ENCODE data around the gene WWOX. TPM values are rescaled to one million over a fixed set of nuclear protein-coding genes. Genes with fewer than 3 reads are reported as not detected.

The WWOX gene
- total and polyA plus RNA-seq, 2 donors (not counting 3 experiments of a cell fraction or from before 2014, with no cell fraction given): 6.2 to 12.5 TPM

DNA sequence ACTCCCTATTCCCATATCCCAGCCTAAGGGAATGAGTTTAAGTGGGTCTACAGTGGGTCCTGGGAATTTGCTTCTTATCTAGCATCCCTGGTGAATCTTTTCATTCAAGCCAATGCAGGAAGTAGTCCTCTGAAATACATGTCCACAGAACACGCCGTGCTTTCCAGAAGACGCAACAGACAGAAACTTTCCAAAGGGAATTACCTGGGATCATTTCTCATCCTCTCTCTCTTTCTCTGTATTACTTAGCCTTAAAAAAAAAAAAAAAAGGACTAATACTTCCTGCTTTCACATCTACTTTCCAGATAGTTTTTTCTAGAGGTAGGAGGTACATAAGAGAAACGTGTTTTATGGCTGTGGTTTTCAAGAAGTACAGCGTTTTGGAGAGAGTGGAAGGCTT is 1002.0 kb downstream of the WWOX start:
- Histone ChIP-seq H3K27ac (ENCODE audit: insufficient read depth, low read depth, low read length) (no peak overlapping the region), H3K79me2 (ENCODE audit: control insufficient read depth, insufficient read depth, low read length) (no peaks in the 10 kb centered on the region), H4K20me1 (replicated peaks; ENCODE audit: control insufficient read depth, extremely low read depth, insufficient read depth, low read length) (no peaks in the 10 kb centered on the region), H3K9ac (replicated peaks; ENCODE audit: extremely low read depth, insufficient read depth, low read length) (no peak overlapping the region), H3K4me3 (replicated peaks in 1 of 3; ENCODE audit: insufficient read depth in 1 of 3, low read depth in 1 of 3, low read length in 3 of 3) (no peak overlapping the region), H3K4me1 (ENCODE audit: control insufficient read depth, extremely low read depth, insufficient read depth, low read length) (no peaks in the 10 kb centered on the region), H3K9me3 (replicated peaks; ENCODE audit: control insufficient read depth, insufficient read depth, low read length) (peaks cover 2% of the 10 kb centered on the region), H3K36me3 (ENCODE audit: control insufficient read depth in 2 of 2, extremely low read depth in 1 of 2, insufficient read depth in 2 of 2, low read length in 2 of 2) (no peaks in the 10 kb centered on the region), H3K4me2 (ENCODE audit: insufficient read depth, low read length) (no peak overlapping the region), H3K27me3 (ENCODE audit: control insufficient read depth in 2 of 2, insufficient read depth in 2 of 2, low read length in 2 of 2) (no peaks in the 10 kb centered on the region), H2AFZ (ENCODE audit: low read depth, low read length) (no peak overlapping the region), H3K9me1 (replicated peaks; ENCODE audit: control insufficient read depth, extremely low read depth, insufficient read depth, low read length) (no peaks in the 10 kb centered on the region)
- FAIRE-seq (no peak), DNase-seq (ENCODE audit: low read depth, low spot score) (no peak)
- TF ChIP-seq, protein P1, sequence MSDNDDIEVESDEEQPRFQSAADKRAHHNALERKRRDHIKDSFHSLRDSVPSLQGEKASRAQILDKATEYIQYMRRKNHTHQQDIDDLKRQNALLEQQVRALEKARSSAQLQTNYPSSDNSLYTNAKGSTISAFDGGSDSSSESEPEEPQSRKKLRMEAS (IDR thresholded peaks at IDR 0.05; ENCODE audit: insufficient read depth, insufficient read length): no peak
- TF ChIP-seq MYC (IDR thresholded peaks at IDR 0.05; ENCODE audit: low read depth, low read length): no peak
- no peak for TF ChIP-seq POLR2AphosphoS5 (IDR thresholded peaks at IDR 0.05; ENCODE audit: insufficient read depth, low read depth, low read length)
- no peak for TF ChIP-seq EZH2 (IDR thresholded peaks at IDR 0.05; ENCODE audit: borderline replicate concordance, low read depth, low read length, severe bottlenecking)
- no peak for TF ChIP-seq POLR2A (IDR thresholded peaks at IDR 0.05; ENCODE audit: low read depth, low read length)
- TF ChIP-seq, protein P2, sequence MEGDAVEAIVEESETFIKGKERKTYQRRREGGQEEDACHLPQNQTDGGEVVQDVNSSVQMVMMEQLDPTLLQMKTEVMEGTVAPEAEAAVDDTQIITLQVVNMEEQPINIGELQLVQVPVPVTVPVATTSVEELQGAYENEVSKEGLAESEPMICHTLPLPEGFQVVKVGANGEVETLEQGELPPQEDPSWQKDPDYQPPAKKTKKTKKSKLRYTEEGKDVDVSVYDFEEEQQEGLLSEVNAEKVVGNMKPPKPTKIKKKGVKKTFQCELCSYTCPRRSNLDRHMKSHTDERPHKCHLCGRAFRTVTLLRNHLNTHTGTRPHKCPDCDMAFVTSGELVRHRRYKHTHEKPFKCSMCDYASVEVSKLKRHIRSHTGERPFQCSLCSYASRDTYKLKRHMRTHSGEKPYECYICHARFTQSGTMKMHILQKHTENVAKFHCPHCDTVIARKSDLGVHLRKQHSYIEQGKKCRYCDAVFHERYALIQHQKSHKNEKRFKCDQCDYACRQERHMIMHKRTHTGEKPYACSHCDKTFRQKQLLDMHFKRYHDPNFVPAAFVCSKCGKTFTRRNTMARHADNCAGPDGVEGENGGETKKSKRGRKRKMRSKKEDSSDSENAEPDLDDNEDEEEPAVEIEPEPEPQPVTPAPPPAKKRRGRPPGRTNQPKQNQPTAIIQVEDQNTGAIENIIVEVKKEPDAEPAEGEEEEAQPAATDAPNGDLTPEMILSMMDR (IDR thresholded peaks at IDR 0.05; ENCODE audit: extremely low read depth in 1 of 2, insufficient read depth in 1 of 2, low read depth in 1 of 2, low read length in 2 of 2): no peak
- no peak for TF ChIP-seq FOS (IDR thresholded peaks at IDR 0.05; ENCODE audit: borderline replicate concordance, insufficient read depth, low read length)
- no peak for TF ChIP-seq JUN (IDR thresholded peaks at IDR 0.05; ENCODE audit: borderline replicate concordance, insufficient read depth, insufficient read length, low read depth)
- POLR2A ChIA-PET: no interaction called here
- dilution Hi-C loops (cut with MboI; ENCODE audit: extremely low pct_ligation_motif_present, low sequenced_read_pairs) (no loop called here), intact Hi-C loops (cut with micrococcal nuclease) (no loop called here)
- no TSS peak for BruUV-seq (replicated peaks)
- CTCF ChIA-PET: no interaction called here
